ENCODE measurements around the gene ANP32E. TPM values are rescaled to one million over a fixed set of nuclear protein-coding genes. Genes with fewer than 3 reads are reported as not detected.

The ANP32E gene
- total and polyA plus RNA-seq, 9 donors = 16.3 to 43.8 (median 29.7) TPM

- no peaks in the 10 kb centered on the region for H3K36me3 ChIP-seq
- no peak overlapping the region for H3K4me3 ChIP-seq
- H3K27ac ChIP-seq = no peak overlapping the region
- 58 to 67% (median 64%) methylated on average over 6 of the region's 6 CpGs for WGBS, 3 donors
- DNase-seq = no peak
- intact Hi-C loops (cut with DNase I) = no loop called here
- H3K27me3 ChIP-seq = no peaks in the 10 kb centered on the region
- TF ChIP-seq EP300 (IDR thresholded peaks at IDR 0.05) (no peak), CTCF (IDR thresholded peaks at IDR 0.05) (no peak), POLR2A (IDR thresholded peaks at IDR 0.05) (no peak)
- peaks cover 9% of the 10 kb centered on the region for H3K4me1 ChIP-seq (ENCODE audit: insufficient read depth)
- no peaks in the 10 kb centered on the region for H3K9me3 ChIP-seq
Measured at GRCh38 chr1:150263549-150263948, 27.6 kb upstream of the ANP32E start.

GRCh38 chr1:150262388-150263320, 26.7 kb upstream of the ANP32E start:
- TF ChIP-seq CTCF (IDR thresholded peaks at IDR 0.05) (no peak), POLR2A (IDR thresholded peaks at IDR 0.05) (no peak), EP300 (IDR thresholded peaks at IDR 0.05) (no peak)
- 52 to 71% (median 65%) methylated on average over 6 of the region's 6 CpGs for WGBS, 3 donors
- no peaks in the 10 kb centered on the region for H3K27me3 ChIP-seq
- intact Hi-C loops (cut with DNase I) = no loop called here
- H3K9me3 ChIP-seq = no peaks in the 10 kb centered on the region
- DNase-seq = no peak
- H3K36me3 ChIP-seq = no peaks in the 10 kb centered on the region
- H3K4me1 ChIP-seq (ENCODE audit: insufficient read depth) = peaks cover 7% of the 10 kb centered on the region
- no peak overlapping the region for H3K4me3 ChIP-seq
- no peak overlapping the region for H3K27ac ChIP-seq

GRCh38 chr1:150261367-150261766, 25.5 kb upstream of the ANP32E start:
- peaks cover 4% of the 10 kb centered on the region for H3K4me1 ChIP-seq (ENCODE audit: insufficient read depth)
- no peak overlapping the region for H3K27ac ChIP-seq
- DNase-seq = peak in 1 of 5 donors; percentile 39
- H3K9me3 ChIP-seq = no peaks in the 10 kb centered on the region
- intact Hi-C loops (cut with DNase I) = no loop called here
- no peaks in the 10 kb centered on the region for H3K36me3 ChIP-seq
- TF ChIP-seq EP300 (IDR thresholded peaks at IDR 0.05) (no peak), CTCF (IDR thresholded peaks at IDR 0.05) (no peak), POLR2A (IDR thresholded peaks at IDR 0.05) (no peak)
- H3K4me3 ChIP-seq = no peak overlapping the region
- WGBS, 3 donors = 78 to 85% (median 80%) methylated on average over 6 of the region's 6 CpGs
- H3K27me3 ChIP-seq = no peaks in the 10 kb centered on the region

- no peaks in the 10 kb centered on the region for H3K36me3 ChIP-seq
- peaks cover 4% of the 10 kb centered on the region for H3K4me1 ChIP-seq (ENCODE audit: insufficient read depth)
- TF ChIP-seq CTCF (IDR thresholded peaks at IDR 0.05) = no peak
- no peak for TF ChIP-seq POLR2A (IDR thresholded peaks at IDR 0.05)
- TF ChIP-seq EP300 (IDR thresholded peaks at IDR 0.05) = no peak
- no peak overlapping the region for H3K4me3 ChIP-seq
- H3K27ac ChIP-seq = peak overlapping the region; percentile 50 to 72
- H3K9me3 ChIP-seq = no peaks in the 10 kb centered on the region
- WGBS, 3 donors = 5 to 9% (median 6%) methylated on average over 11 of the region's 11 CpGs
- intact Hi-C loops (cut with DNase I) = no loop called here
- peak; percentile 62 to 85 (median 77) for DNase-seq
- no peaks in the 10 kb centered on the region for H3K27me3 ChIP-seq
Measured at GRCh38 chr1:150259758-150260669, 24.1 kb upstream of the ANP32E start.

Measured in ovary (tissue), 9 donors.